ENCODE results near the gene MOV10. TPM values are rescaled to one million over a fixed set of nuclear protein-coding genes. Genes with fewer than 3 reads are reported as not detected.

Gene MOV10
- total and polyA plus RNA-seq, 2 of the 13 experiments (the other 11 are each of a cell fraction or from before 2014, with no cell fraction given): 56.4 to 58.2 TPM

GRCh38 chr1:112706505-112707220 is 32.2 kb downstream of the MOV10 start, which contains the start of gene RHOC (continued):
- no peak for TF ChIP-seq NR1H2 (CRISPR knock-in tag; IDR thresholded peaks at IDR 0.05; ENCODE audit: borderline replicate concordance, low read depth)
- no peak for TF ChIP-seq HNF4A (CRISPR knock-in tag; IDR thresholded peaks at IDR 0.05)
- 0 out of 2 replicates have a peak, but pooled peaks have one; percentile 43 for TF ChIP-seq CREBL2 (CRISPR knock-in tag; IDR thresholded peaks at IDR 0.05; ENCODE audit: borderline replicate concordance)
- TF ChIP-seq DRAP1 (CRISPR knock-in tag; IDR thresholded peaks at IDR 0.05): no peak
- TF ChIP-seq ZNF337 (CRISPR knock-in tag; IDR thresholded peaks at IDR 0.05; ENCODE audit: borderline replicate concordance, low read depth): no peak
- no peak for TF ChIP-seq ZMYM3 (CRISPR knock-in tag; IDR thresholded peaks at IDR 0.05)
- peak; percentile 90 for TF ChIP-seq ZNF563 (CRISPR knock-in tag; IDR thresholded peaks at IDR 0.05)
- TF ChIP-seq ZNF34 (CRISPR knock-in tag; IDR thresholded peaks at IDR 0.05; ENCODE audit: borderline replicate concordance): no peak
- 0 out of 2 replicates have a peak, but pooled peaks have one; percentile 23 for TF ChIP-seq KLF6 (CRISPR knock-in tag; IDR thresholded peaks at IDR 0.05)
- no peak for TF ChIP-seq CEBPB (IDR thresholded peaks at IDR 0.05; ENCODE audit: borderline replicate concordance, low read depth, low read length)
- TF ChIP-seq FOXC1 (CRISPR knock-in tag; IDR thresholded peaks at IDR 0.05; ENCODE audit: borderline replicate concordance): no peak
- TF ChIP-seq FUBP1 (CRISPR knock-in tag; IDR thresholded peaks at IDR 0.05; ENCODE audit: borderline replicate concordance): no peak
- no peak for TF ChIP-seq ZNF577 (CRISPR knock-in tag; IDR thresholded peaks at IDR 0.05; ENCODE audit: borderline replicate concordance, low read depth)
- no peak for TF ChIP-seq RAD21 (CRISPR knock-in tag; IDR thresholded peaks at IDR 0.05)
- TF ChIP-seq HMGXB4 (CRISPR knock-in tag; IDR thresholded peaks at IDR 0.05; ENCODE audit: borderline replicate concordance in 1 of 2, low read depth in 1 of 2): no peak; a peak in 1 of 4 replicates
- TF ChIP-seq SALL2 (CRISPR knock-in tag; IDR thresholded peaks at IDR 0.05): peak; percentile 3; the same call in 1 of the 2 replicates
- no peak for TF ChIP-seq SPEN (CRISPR knock-in tag; IDR thresholded peaks at IDR 0.05; ENCODE audit: low read depth)
- TF ChIP-seq HOMEZ (CRISPR knock-in tag; IDR thresholded peaks at IDR 0.05; ENCODE audit: low read depth): no peak
- no peak for TF ChIP-seq NCOA2 (CRISPR knock-in tag; IDR thresholded peaks at IDR 0.05)
- no peak for TF ChIP-seq FOXK1 (CRISPR knock-in tag; IDR thresholded peaks at IDR 0.05; ENCODE audit: borderline replicate concordance, low read depth)
